Activated naive CD4-positive, alpha-beta T cell treated with anti-CD3 and anti-CD28 coated beads for 36 hours (primary cell): ENCODE data around the gene FCGBP. TPM values are rescaled to one million over a fixed set of nuclear protein-coding genes. Genes with fewer than 3 reads are reported as not detected.

Experiments used
- total RNA-seq, 2 experiments: library from RNA; stranded (reverse); gene quantifications; one replicate each; pipeline ENCODE4 v1.2.3, GENCODE V29; 2021

The FCGBP gene
- total RNA-seq, 2 experiments from 2014 or later: 3.1 to 3.8 TPM

Other genes with a start within 250 kb of the FCGBP start
- 1 to 10 TPM; 1.2 to 2.4 TPM for gene LGALS14, start 230.2 kb downstream of the FCGBP start, total RNA-seq
- gene CLC, start 196.6 kb downstream of the FCGBP start, total RNA-seq: not detected
- gene LEUTX, start 155.8 kb downstream of the FCGBP start, total RNA-seq: not detected
- gene DYRK1B, start 100.5 kb downstream of the FCGBP start, total RNA-seq: 1 to 10 TPM; 6.1 to 6.6 TPM
- 100 to 1,000 TPM; 742 to 785 TPM for gene FBL, start 88.3 kb downstream of the FCGBP start, total RNA-seq
- gene PSMC4, start 36.5 kb upstream of the FCGBP start, total RNA-seq: 10 to 100 TPM; 79.7 to 82.1 TPM
- gene ZNF546, start 62.4 kb upstream of the FCGBP start, total RNA-seq: 1 to 10 TPM; 1.6 to 2.3 TPM
- 1 to 10 TPM; 8.3 to 9.8 TPM for gene ZNF780B, start 121.6 kb upstream of the FCGBP start, total RNA-seq
- 10 to 100 TPM in 1 of 2 experiments, 1 to 10 TPM in 1; 8.8 to 10.5 TPM for gene ZNF780A, start 156.3 kb upstream of the FCGBP start, total RNA-seq